HG02943 (cell line): ENCODE results near the gene NFIB.

Experiments used
- ATAC-seq: cut with Tn5 transposase; IDR thresholded peaks from one replicate; pipeline ENCODE4 v1.9.1; 2021; ENCODE audit warnings: mild to moderate bottlenecking, low read depth, moderate library complexity; ENCODE audit not compliant: unreplicated experiment

The NFIB gene

DNA sequence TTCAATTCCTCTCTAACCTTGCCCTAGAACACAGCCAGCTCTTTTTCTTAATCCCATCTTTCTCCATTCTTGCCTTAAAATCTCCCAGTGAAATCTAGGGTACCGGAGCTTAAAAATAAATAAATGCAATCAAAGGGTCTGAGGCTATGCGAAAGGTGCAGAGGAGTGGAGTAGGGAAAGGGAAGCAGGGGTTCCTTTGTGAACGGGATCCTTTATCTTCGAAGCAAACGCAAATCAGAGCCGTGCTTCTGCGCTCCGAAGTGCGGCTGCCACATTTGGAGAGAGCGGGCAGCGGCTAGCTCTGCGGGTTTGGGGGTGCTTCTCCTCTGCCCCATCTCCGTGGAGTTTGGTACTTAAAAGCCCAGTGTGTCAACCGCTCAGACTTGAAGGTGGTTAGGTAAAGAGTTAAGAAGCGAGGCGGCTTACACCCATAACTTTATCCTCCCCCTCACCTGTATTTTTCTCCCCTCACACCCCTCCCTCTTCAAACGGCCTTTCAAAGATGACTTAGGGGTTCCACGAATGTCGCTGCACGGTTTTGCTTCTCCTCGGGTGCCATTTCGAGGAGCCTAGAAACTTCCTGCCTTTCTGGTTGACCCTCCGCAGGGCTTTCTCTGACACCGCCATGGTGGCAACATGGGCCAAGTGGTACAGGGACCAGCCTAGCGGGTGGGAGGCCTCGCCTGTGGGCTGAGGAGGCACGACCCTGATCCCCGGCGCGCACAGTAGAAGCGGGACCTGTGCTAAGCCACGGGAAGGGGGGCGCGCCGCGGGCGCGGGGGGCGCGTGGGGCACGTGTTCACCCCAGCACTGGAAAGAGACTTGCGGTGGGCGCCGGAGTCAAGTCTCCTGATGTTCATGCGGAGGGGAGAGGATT, 31.7 kb upstream of the NFIB start:
- no peak for ATAC-seq

DNA sequence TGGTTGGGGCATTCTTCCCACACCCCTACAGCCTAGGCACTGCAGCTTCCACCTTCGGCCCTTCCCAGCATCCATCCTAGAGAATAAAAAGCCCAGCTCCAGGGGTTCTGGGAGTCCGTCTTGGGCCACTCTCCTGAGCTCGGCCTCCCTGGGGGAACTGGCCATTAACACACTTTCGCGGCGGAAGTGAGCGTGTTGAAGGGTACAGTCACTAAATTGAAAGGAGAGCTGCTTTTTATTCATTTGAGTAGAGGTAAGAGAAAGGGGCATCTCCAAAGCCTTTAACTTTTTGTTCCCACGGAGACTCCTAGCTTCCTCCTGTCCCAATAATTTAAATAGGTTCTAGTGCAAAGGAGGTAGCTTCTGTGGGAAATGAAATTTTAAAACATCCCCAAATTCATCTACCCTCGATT, 31.0 kb upstream of the NFIB start:
- no peak for ATAC-seq

DNA sequence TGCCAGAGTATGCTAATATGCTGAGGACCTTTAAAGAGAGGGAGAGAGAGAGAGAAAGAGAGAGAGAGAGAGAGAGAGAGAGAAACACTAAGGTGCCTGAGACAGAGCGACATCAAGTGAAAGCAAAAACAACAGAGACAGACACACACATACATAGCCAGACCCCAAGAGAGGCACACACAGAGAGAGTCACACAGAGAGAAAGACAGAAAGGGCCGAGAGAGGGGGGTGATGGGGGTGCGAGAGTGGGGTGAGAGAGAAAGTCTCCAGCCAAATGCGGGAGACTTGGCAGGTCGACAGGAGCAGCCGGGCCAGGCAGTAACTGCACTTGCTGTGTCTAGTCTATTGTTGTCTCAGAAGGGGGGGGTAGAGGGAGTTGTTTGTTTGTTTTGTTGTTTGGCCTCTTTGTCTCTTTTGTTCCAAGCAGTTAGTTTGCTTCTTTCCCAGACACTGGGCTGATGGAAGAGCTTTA, 30.1 kb upstream of the NFIB start:
- no peak for ATAC-seq

DNA sequence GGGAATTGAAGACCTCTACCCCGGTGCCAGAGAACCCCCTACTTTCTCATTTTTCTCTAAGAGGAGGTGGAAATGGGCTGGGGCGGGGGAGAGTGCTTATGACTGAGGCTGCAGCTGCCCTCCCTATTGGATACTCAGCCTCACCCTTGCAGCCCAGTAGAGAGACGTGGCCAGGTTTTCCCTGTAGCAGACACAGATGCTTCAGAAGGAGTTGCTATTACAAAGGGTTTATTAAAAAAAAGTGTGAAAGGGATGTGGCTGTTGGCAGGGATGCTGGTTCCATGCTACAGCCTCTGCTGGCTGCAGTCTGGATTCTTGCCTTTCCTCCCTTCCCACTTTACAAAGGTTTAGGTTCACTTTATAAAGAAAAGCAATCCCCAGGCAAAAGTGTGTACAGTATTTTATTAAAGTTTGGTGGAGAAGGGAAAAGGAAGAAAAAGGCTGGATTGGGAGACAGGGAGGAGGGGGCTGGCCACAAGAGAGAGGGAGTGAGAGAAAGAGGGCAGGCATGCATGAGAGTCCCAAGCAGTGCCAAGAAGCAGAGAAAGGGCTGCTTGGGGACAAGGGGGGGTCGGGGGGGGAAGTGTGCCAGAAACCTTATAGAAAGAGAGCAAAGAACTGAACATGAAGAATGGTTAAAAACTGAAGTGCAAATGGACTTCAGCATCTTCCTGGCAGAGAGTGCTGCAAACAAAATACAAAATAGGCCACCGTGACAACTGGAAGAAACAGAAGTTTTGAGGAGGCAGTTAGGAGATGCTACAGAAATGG, 29.5 kb upstream of the NFIB start:
- no peak for ATAC-seq

DNA sequence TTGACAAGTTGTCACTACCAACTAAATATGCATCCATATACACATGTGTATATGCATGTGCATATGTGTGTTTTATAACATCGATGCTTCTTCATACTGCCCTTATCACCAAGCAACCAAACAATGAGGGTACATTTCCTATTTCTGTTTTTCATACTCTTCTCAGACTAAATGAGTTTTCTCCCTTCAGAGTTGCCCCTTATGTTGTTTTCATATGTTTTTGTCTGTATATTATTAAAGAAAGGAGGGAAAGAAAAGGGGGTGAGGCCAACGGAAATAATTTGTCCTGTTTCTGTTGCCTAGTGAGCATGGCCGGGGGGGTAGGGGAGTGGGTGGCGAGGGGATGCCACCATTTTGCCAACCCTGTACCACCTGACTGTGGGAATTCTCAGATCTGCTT, 28.8 kb upstream of the NFIB start:
- ATAC-seq, result no peak

DNA sequence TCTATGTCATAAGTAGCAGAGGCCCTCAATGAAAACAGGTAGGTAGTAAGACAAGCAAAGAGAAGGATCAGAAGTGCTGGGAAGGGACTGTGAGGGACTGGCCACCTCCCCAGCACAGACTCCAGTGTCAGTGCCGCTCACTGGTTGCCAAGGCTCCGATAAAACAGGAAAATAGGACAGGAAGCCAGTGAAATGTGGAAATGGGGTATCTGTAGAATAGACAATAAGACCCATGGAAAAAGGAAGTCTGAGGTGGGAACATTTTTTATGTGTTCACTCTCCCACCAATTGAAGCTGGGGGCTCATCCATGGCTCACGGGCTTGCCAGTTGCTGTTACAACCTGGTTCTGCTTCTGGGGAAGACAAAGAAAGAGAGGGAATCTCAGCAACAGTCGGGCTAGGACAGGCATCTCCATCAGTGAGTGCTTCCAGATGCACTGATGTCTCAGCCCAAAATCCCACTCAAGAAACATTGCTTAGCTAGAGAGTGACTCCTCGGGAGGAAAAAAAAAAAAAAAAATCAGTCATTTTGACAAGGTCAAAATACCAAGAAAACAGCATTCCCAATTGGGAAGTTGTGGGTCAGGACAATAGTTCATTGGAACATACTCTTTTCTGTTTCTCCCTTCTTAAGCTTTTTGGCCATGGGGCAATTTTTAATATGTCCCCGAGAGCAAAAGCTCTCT, 27.6 kb upstream of the NFIB start:
- ATAC-seq, result no peak

DNA sequence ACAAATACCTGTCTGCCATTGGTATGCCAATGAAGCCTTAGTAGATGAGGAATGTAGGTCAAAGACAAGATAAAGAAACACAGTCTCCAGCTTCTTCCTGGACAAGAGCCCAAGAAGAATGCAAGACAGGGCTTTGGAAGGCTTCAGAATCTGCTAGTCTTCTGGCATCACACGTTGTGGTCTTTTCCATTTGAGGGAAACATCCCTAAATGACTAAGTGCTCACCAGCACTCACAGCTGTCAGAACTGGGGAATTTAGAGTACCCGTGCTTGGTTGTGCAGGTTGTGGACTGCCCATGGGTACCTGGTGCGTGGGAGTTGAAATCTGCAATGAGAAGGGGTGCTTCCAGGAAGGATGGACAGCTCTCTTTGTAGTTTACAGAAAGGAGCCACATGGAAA, 27.1 kb upstream of the NFIB start:
- no peak for ATAC-seq

DNA sequence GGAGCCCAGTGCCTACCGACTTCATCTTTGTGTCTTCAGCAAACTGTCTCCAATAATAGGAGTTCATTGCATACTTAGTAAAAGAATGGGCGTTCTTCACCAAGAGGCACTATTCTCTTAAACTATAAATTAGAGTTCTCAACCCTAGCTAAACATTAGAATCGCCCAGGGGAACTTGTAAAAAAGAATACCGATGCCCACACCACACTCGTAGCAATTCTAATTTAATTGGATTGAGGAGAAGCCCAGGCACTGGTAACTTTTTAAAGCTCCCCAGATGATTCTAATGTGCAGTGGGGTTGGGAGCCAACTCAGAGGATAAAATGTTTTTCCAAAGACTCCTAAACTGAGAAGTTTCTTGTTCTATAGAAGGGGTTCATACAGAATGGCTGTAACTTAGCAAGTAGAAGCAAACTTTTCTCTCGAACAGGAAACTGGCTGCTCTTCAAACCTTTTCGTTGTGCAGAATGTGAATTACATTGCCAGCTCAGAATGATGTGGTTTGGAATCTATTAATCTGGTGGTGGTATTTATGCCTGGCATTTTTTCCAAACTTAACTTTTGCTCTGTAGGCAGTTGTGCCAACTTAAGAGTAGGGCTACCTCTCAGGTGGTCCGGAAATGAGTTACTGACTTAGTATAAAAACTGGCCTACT, 26.4 kb upstream of the NFIB start:
- no peak for ATAC-seq

DNA sequence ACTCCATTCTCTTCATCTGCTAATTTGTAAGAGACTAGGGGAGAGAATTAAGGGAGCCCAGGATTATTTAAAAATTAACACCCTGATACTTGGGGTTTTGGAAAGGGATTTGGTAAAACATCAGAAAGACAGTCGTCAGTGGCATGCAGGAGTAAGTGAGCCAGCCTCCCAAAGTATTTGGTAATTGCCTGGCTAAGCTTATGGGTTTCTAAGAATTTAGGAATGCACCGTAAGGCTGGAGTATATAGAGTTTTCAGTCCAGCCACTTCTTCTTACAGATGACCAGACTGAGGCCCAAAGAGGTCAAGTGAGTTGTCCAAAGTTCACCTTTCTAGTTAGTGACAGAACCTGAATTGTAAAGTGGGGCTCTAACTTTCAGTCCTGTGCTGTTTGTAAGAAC, 25.8 kb upstream of the NFIB start:
- ATAC-seq, result no peak

DNA sequence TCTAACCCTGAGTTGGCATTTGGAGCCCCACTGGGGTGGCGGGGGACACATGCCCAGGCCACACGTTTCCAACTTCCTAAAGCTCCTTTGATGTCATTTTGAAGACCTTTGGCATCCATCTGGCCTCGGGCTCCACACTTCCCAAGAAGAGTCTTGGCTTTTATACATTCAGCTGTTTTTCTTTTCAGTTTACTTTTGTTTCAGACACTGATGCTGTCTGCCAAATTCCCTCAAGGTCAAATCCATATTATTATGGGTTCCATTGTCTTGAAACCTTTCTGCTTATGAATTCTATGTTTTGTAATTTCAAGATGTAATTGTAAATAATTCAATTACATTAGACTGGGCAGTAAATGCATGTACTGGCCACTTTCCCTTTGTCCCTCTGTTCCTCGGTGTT, 23.7 kb upstream of the NFIB start:
- ATAC-seq, result no peak

DNA sequence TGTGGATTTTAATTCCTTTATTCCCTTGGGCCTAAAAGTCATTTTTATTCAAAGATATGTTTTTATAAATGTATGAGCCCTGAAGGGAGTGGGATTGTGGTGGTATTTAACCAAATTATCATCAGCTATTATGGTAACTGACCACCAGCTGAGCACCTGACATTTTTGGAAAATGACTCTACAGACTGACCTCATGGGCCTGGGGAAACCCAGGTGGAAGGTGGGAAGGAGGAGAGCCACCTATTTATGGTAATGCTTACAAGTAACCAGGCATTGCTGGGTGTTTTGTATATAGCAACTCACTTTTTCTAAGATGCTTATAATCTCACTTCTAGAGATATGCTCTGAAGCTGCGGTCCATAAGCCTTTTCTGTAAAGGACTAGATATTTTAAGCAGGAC, 22.3 kb upstream of the NFIB start:
- ATAC-seq, result no peak

DNA sequence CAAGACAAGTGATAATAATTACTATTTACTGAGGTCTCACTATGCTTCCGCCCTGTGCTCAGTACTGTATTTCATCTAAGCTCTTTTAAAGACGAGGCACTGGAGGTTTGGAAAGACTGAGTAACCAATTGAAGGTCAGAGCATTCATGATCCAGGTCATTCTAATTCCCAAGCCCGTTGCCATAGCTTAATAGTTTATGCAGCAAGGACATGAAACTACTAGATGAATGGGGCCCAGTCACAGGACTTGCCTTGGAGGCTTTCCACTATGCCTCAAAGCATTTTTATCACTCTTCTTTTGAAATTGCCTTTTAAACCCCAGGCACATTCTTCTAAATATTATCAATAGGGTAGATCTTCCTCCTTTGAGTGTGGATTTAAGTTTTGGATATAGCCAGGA, 17.2 kb upstream of the NFIB start:
- no peak for ATAC-seq

DNA sequence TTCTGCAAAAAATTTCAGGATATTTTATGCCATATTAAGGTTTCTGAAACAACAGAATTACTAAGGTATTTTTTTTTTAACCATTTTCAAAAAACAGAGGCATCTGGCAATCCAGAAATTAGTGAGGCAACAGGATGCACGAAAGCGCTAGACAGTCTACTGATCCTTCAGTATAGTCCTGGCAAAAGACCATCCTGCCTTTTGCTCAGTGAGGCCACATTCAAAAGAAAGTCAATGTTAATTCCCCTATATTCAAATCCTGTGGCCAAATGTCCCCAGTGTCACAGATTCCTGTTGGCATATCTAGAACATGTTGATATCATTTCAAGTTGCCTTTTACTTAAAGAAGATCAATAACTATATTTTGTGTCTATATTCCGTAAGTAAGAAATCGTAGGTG, 13.1 kb upstream of the NFIB start:
- ATAC-seq, result no peak

DNA sequence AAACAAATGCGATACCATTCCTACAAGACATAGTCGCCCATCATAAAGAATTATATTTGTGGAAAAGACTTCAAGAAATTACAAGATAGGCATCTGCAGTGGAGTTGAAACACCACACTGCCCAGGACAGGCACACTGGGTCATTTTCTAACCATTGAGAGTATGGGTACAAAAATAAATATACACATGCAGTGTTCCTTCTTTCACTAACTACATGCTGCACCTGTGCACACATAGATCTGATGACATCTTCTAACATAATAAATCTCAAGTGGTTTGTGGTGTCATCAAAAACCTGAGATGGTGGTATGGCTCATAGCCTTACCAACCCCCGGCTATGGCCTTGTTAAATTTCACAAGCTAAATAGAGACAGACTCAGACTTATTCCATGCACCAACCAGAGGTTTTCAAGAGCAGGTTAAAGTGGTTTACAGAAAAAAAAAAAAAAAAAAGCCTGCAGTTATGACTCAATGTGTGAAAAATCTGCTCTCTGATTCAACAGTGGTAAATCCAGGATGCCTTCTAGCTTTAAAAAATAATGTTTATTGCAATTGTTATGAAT, 12.4 kb upstream of the NFIB start:
- ATAC-seq, result no peak

DNA sequence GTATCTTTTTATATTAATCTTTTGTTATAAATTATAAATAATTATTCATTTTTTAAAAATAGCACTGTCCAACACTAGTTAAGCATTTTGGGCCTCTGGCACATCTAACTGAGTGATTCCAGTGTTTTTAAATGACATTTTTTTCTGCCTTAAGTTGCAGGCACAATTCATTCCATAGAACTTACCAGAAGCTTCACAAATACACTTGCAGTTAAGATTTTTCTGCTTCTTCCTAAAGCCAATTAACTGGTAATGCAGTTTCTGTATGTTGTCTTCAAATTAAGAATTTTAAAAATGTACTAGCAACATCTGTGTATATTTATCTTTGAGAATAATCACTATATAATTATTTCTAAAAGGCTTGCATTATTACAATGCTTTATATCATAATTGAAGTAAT, 11.2 kb upstream of the NFIB start:
- ATAC-seq, result no peak

DNA sequence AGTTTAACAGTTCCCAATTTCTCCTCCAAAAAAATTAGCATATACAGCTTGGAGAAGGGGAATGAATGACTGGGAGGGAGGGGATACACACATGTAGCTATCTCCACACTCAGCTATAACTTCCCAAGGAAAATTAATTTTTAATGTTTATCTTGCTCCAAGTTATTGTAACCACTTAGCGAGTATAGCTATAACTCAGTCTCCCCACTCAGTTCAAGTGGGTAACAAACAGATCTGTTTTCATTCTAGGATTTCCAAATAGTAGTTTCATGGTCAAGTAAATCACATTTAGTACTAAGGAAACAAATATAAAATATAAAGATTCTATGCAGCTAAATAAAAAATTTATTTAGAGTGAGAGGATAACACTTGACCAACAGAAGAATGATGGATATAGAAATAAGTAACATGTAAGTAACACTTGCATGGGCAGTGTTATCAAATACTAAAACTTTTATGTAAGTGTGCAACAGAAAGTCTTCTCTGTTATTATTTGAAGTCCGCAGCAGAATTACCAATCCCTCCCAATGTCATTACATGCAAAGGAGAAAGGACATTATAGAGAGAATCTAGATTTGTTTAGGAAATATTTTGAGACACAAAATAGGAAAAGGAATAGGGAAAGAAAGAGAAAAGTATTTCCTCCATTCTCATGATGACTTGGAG, 10.2 kb upstream of the NFIB start:
- ATAC-seq, result no peak

DNA sequence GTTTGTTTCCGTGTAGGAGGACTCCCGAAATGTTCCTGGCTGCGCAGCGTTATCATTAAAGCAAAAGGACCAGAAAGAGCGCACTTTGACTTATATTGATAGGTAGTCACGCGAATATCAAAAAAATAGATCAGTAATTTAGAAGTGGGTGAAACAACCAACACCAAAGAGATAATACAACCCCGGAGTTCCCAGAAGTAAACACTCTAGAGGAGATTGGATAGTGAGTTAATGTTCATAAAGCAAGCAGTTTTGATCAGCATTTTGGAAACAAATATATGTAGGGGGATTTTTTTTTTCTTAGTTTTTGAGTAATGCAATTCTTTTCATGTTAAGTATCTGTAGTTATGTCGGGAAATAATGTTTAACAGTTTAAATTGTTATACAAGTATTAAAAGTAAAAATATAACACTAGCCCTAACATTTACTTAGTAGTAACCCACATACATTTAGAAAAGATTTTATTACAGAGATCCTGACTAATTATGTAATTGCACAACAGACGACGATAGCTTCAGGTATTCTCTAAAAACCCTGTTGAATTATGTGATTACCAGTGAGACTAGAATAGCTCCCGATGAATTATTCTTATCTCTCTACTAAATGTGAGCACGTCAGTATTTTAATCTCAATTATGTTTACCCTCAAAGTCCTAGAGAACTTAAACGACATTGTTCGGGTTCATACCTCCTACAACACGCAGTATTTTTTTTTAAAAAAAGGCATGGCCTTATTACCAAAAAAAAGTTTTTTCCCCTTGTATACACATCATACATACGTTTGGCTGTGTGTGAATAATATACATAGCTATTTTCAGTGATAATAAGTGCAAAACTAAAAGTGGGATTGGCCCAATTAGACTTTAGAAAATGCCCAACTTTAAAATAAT, 9.4 kb upstream of the NFIB start:
- no peak for ATAC-seq

DNA sequence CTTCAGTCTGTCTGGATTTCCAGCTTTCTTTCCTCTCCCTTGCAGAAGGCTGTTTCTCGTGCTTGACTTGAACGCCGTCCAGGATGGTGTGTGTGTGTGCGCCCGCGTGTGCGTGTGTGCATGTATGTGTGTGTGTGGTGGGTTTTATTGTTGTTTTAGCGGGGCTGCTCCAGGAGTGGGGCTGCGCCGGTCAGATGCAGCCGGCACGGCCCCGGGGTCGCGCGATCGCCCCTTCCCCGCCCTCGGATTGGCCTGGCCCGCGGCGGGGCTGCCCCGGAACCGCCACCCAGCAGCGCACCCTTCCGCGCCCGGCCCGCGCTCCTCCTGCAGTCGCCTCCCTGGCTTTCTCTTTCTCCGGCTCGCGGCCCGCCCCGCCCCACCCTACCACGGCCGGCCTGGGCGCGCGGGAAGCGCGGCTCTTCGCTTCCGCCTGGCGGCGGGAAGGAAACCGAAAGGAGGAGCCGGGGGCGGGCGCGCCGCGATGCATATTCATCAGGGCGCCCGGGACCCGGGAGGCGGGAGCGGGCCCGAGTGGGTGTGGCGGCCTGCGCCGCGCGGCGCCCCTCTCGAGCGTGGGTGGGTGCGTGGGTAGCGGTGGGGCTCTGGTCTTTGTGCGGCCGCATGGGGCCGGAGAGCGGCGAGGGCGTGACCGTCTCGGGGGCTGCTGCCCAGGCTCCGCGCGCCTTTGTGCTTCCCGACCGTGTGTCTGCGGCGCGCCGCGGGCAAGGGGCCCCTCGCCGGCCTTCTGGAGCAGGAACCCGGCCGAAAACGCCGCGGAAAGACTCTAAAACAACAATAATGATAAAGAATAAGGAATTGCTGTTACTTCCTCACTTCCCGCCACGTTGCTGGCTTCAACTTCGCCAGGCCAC, 8.5 kb upstream of the NFIB start:
- peak; percentile 72 for ATAC-seq
